DND-41 (cell line): Measurements from ENCODE around the gene HID1.

Experiments used
- ATAC-seq: fragments of 200-7000 bp; cut with Tn5 transposase; 3 replicates; pipeline ENCODE4 v1.9.1; 2021; ENCODE audit warnings: low read depth; ENCODE audit not compliant: insufficient read depth
- DNase-seq: peaks from one replicate; pipeline ENCODE4 v3.0.0-alpha.2; 2020
- H2AFZ ChIP-seq: 2 replicates; pipeline ENCODE4 v1.6.0; 2012; ENCODE audit warnings: low read depth, low read length
- H3K27ac ChIP-seq: 2 replicates; pipeline ENCODE4 v1.5.1; 2012; ENCODE audit warnings: low read length, inconsistent platforms
- H3K27me3 ChIP-seq: fragments of 200-600 bp; sonication (generic); 2 replicates; pipeline ENCODE4 v1.6.0; 2012; ENCODE audit warnings: low read length, mild to moderate bottlenecking, inconsistent platforms; ENCODE audit not compliant: insufficient read depth, poor library complexity
- H3K36me3 ChIP-seq: 2 replicates; pipeline ENCODE4 v1.5.1; 2012; ENCODE audit warnings: low read length, inconsistent platforms; ENCODE audit not compliant: insufficient read depth
- H3K4me1 ChIP-seq: 2 replicates; pipeline ENCODE4 v1.5.1; 2012; ENCODE audit warnings: mild to moderate bottlenecking, low read length; ENCODE audit not compliant: insufficient read depth
- H3K4me2 ChIP-seq: 2 replicates; pipeline ENCODE4 v1.6.0; 2012; ENCODE audit warnings: mild to moderate bottlenecking, moderate library complexity, low read length, inconsistent platforms; ENCODE audit not compliant: insufficient read depth
- H3K4me3 ChIP-seq, 2 experiments: fragments of 200-600 bp in 1 of 2; shearing (Covaris generic) in 1 of 2; 2 replicates each; pipeline ENCODE4 v1.5.1; 2012 to 2016; ENCODE audit warnings: inconsistent platforms in 2 of 2, low read length in 2 of 2, mild to moderate bottlenecking in 2 of 2, low read depth in 1 of 2, moderate library complexity in 1 of 2
- H3K79me2 ChIP-seq: 2 replicates; pipeline ENCODE4 v1.6.0; 2012; ENCODE audit warnings: low read length, inconsistent platforms; ENCODE audit not compliant: insufficient read depth
- H3K9ac ChIP-seq: 2 replicates; pipeline ENCODE4 v1.6.0; 2012; ENCODE audit warnings: low read depth, mild to moderate bottlenecking, inconsistent platforms, low read length, moderate library complexity
- H3K9me3 ChIP-seq: 2 replicates; pipeline ENCODE4 v1.5.1; 2012; ENCODE audit warnings: low read length, moderate library complexity, mild to moderate bottlenecking, inconsistent platforms; ENCODE audit not compliant: insufficient read depth, severe bottlenecking
- H4K20me1 ChIP-seq: 2 replicates; pipeline ENCODE4 v1.6.0; 2012; ENCODE audit warnings: low read length; ENCODE audit not compliant: insufficient read depth
- CTCF ChIP-seq: IDR thresholded peaks from 2 replicates; pipeline ENCODE4 v1.5.1; 2012; ENCODE audit warnings: borderline replicate concordance, low read length, moderate library complexity, mild to moderate bottlenecking; ENCODE audit not compliant: poor library complexity, severe bottlenecking; ENCODE audit errors: extremely low read depth
- EZH2 ChIP-seq: IDR thresholded peaks from 3 replicates; pipeline ENCODE4 v1.6.1; 2012; ENCODE audit warnings: borderline replicate concordance, low read depth, mild to moderate bottlenecking, moderate library complexity, low read length, inconsistent platforms; ENCODE audit not compliant: severe bottlenecking

HID1 gene

GRCh38 chr17:75005291-75005690 lies 32.7 kb upstream of the HID1 start:
- H3K4me1 ChIP-seq: no peaks in the 10 kb centered on the region
- no peak overlapping the region for H3K9ac ChIP-seq
- H3K36me3 ChIP-seq: no peaks in the 10 kb centered on the region
- no peak overlapping the region for H3K4me3 ChIP-seq
- H3K79me2 ChIP-seq: no peaks in the 10 kb centered on the region
- DNase-seq: no peak
- no peaks in the 10 kb centered on the region for H3K27me3 ChIP-seq
- TF ChIP-seq CTCF (no peak), EZH2 (no peak)
- H4K20me1 ChIP-seq: no peaks in the 10 kb centered on the region
- no peak for ATAC-seq
- H3K4me2 ChIP-seq: no peak overlapping the region
- no peak overlapping the region for H3K27ac ChIP-seq
- no peaks in the 10 kb centered on the region for H3K9me3 ChIP-seq
- H2AFZ ChIP-seq: no peak overlapping the region

- DNase-seq (no peak), ATAC-seq (no peak)
- Histone ChIP-seq H3K27ac (no peak overlapping the region), H3K27me3 (no peaks in the 10 kb centered on the region), H3K4me3 (no peak overlapping the region), H4K20me1 (no peaks in the 10 kb centered on the region), H3K9me3 (no peaks in the 10 kb centered on the region), H3K36me3 (no peaks in the 10 kb centered on the region), H3K9ac (no peak overlapping the region), H3K4me2 (no peak overlapping the region), H2AFZ (no peak overlapping the region), H3K4me1 (no peaks in the 10 kb centered on the region), H3K79me2 (no peaks in the 10 kb centered on the region)
- TF ChIP-seq EZH2 (no peak), CTCF (no peak)
Measured at GRCh38 chr17:75004371-75004770, 31.8 kb upstream of the HID1 start.

GRCh38 chr17:75003957-75004355 lies 31.4 kb upstream of the HID1 start:
- ATAC-seq: no peak
- H3K4me1 ChIP-seq: no peaks in the 10 kb centered on the region
- H3K4me2 ChIP-seq: no peak overlapping the region
- no peak overlapping the region for H3K4me3 ChIP-seq
- no peak for DNase-seq
- no peaks in the 10 kb centered on the region for H3K79me2 ChIP-seq
- no peaks in the 10 kb centered on the region for H3K9me3 ChIP-seq
- no peak overlapping the region for H3K27ac ChIP-seq
- TF ChIP-seq CTCF (no peak), EZH2 (no peak)
- no peaks in the 10 kb centered on the region for H3K36me3 ChIP-seq
- H3K27me3 ChIP-seq: no peaks in the 10 kb centered on the region
- H3K9ac ChIP-seq: no peak overlapping the region
- H2AFZ ChIP-seq: no peak overlapping the region
- H4K20me1 ChIP-seq: no peaks in the 10 kb centered on the region
